HEK293T (cell line): ENCODE data around the gene WNT8B.

Experiments used
- BHLHE40 ChIP-seq: fragments of 450-650 bp; IDR thresholded peaks from 2 replicates; pipeline ENCODE4 v1.6.1; 2016; ENCODE audit warnings: mild to moderate bottlenecking, moderate library complexity, borderline replicate concordance
- ELF4 ChIP-seq: fragments of 450-650 bp; IDR thresholded peaks from 2 replicates; pipeline ENCODE4 v1.6.1; 2017; ENCODE audit warnings: antibody characterized with exemption
- FOXK2 ChIP-seq: fragments of 450-650 bp; IDR thresholded peaks from 2 replicates; pipeline ENCODE4 v1.6.1; 2016; ENCODE audit warnings: mild to moderate bottlenecking
- FOXM1 ChIP-seq: fragments of 450-650 bp; IDR thresholded peaks from 2 replicates; pipeline ENCODE4 v1.6.1; 2017; ENCODE audit warnings: mild to moderate bottlenecking, borderline replicate concordance
- HDGF ChIP-seq: fragments of 450-650 bp; IDR thresholded peaks from 2 replicates; pipeline ENCODE4 v1.6.1; 2017; ENCODE audit warnings: antibody characterized with exemption, borderline replicate concordance
- LEF1 ChIP-seq: fragments of 450-650 bp; IDR thresholded peaks from 2 replicates; pipeline ENCODE4 v1.6.1; 2017; ENCODE audit warnings: mild to moderate bottlenecking, borderline replicate concordance
- NFRKB ChIP-seq: fragments of 450-650 bp; IDR thresholded peaks from 2 replicates; pipeline ENCODE4 v1.6.1; 2016; ENCODE audit warnings: mild to moderate bottlenecking, moderate library complexity
- SP1 ChIP-seq: fragments of 450-650 bp; IDR thresholded peaks from 2 replicates; pipeline ENCODE4 v1.6.1; 2017
- TARDBP ChIP-seq: fragments of 450-650 bp; IDR thresholded peaks from 2 replicates; pipeline ENCODE4 v1.6.1; 2016

- TF ChIP-seq SP1 (no peak), BHLHE40 (no peak), FOXK2 (no peak), NFRKB (no peak), LEF1 (no peak), TARDBP (no peak), HDGF (no peak), FOXM1 (no peak), ELF4 (no peak)
Observed at GRCh38 chr10:100522107-100522801, 59.4 kb downstream of the WNT8B start.
